ENCODE data around the gene KRT82.

KRT82 gene

GRCh38 chr12:52423661-52424500 is 17.7 kb upstream of the KRT82 start:
- H3K27ac ChIP-seq (ENCODE audit: low read length): no peak overlapping the region
- no peak overlapping the region for H3K4me3 ChIP-seq (ENCODE audit: low read length)
- no peaks in the 10 kb centered on the region for H4K20me1 ChIP-seq (ENCODE audit: insufficient read depth, low read length)
- H2AFZ ChIP-seq (ENCODE audit: low read depth, low read length): no peak overlapping the region
- H3K9ac ChIP-seq (ENCODE audit: low read length): no peak overlapping the region
- H3K27me3 ChIP-seq (ENCODE audit: low read depth, low read length): peaks cover 58% of the 10 kb centered on the region
- TF ChIP-seq EZH2phosphoT487 (IDR thresholded peaks at IDR 0.05; ENCODE audit: low read depth) (no peak), CTCF (IDR thresholded peaks at IDR 0.05; ENCODE audit: low read depth, low read length) (no peak)
- no peaks in the 10 kb centered on the region for H3K9me3 ChIP-seq (ENCODE audit: insufficient read depth, low read length)
- H3K4me1 ChIP-seq (ENCODE audit: low read length): no peaks in the 10 kb centered on the region
- no peak overlapping the region for H3K4me2 ChIP-seq (ENCODE audit: low read length)
- H3K36me3 ChIP-seq (replicated peaks; ENCODE audit: low read depth, low read length): no peaks in the 10 kb centered on the region
- H3K79me2 ChIP-seq (ENCODE audit: low read length): no peaks in the 10 kb centered on the region

- H3K9ac ChIP-seq (ENCODE audit: low read length): no peak overlapping the region
Measured at GRCh38 chr12:52423035-52423434, 16.9 kb upstream of the KRT82 start.

GRCh38 chr12:52419656-52420055 is 13.5 kb upstream of the KRT82 start:
- no peak overlapping the region for H3K9ac ChIP-seq (ENCODE audit: low read length)
- no peak overlapping the region for H2AFZ ChIP-seq (ENCODE audit: low read depth, low read length)
- H3K4me3 ChIP-seq (ENCODE audit: low read length): no peak overlapping the region
- no peak for TF ChIP-seq CTCF (IDR thresholded peaks at IDR 0.05; ENCODE audit: low read depth, low read length)
- no peak for TF ChIP-seq EZH2phosphoT487 (IDR thresholded peaks at IDR 0.05; ENCODE audit: low read depth)
- H3K9me3 ChIP-seq (ENCODE audit: insufficient read depth, low read length): no peaks in the 10 kb centered on the region
- no peaks in the 10 kb centered on the region for H3K36me3 ChIP-seq (replicated peaks; ENCODE audit: low read depth, low read length)
- H3K27me3 ChIP-seq (ENCODE audit: low read depth, low read length): peaks cover 27% of the 10 kb centered on the region
- H3K4me1 ChIP-seq (ENCODE audit: low read length): no peaks in the 10 kb centered on the region
- no peak overlapping the region for H3K4me2 ChIP-seq (ENCODE audit: low read length)
- no peaks in the 10 kb centered on the region for H3K79me2 ChIP-seq (ENCODE audit: low read length)
- H4K20me1 ChIP-seq (ENCODE audit: insufficient read depth, low read length): no peaks in the 10 kb centered on the region
- no peak overlapping the region for H3K27ac ChIP-seq (ENCODE audit: low read length)

More at GRCh38 chr12:52423035-52423434, 16.9 kb upstream of the KRT82 start:
- H3K27me3 ChIP-seq (ENCODE audit: low read depth, low read length): peaks cover 50% of the 10 kb centered on the region
- no peaks in the 10 kb centered on the region for H4K20me1 ChIP-seq (ENCODE audit: insufficient read depth, low read length)
- H3K4me3 ChIP-seq (ENCODE audit: low read length): no peak overlapping the region
- H3K79me2 ChIP-seq (ENCODE audit: low read length): no peaks in the 10 kb centered on the region
- no peak overlapping the region for H3K4me2 ChIP-seq (ENCODE audit: low read length)
- H3K9me3 ChIP-seq (ENCODE audit: insufficient read depth, low read length): no peaks in the 10 kb centered on the region
- H3K27ac ChIP-seq (ENCODE audit: low read length): no peak overlapping the region
- no peak overlapping the region for H2AFZ ChIP-seq (ENCODE audit: low read depth, low read length)
- no peaks in the 10 kb centered on the region for H3K36me3 ChIP-seq (replicated peaks; ENCODE audit: low read depth, low read length)
- TF ChIP-seq CTCF (IDR thresholded peaks at IDR 0.05; ENCODE audit: low read depth, low read length) (no peak), EZH2phosphoT487 (IDR thresholded peaks at IDR 0.05; ENCODE audit: low read depth) (no peak)
- no peaks in the 10 kb centered on the region for H3K4me1 ChIP-seq (ENCODE audit: low read length)

DNA sequence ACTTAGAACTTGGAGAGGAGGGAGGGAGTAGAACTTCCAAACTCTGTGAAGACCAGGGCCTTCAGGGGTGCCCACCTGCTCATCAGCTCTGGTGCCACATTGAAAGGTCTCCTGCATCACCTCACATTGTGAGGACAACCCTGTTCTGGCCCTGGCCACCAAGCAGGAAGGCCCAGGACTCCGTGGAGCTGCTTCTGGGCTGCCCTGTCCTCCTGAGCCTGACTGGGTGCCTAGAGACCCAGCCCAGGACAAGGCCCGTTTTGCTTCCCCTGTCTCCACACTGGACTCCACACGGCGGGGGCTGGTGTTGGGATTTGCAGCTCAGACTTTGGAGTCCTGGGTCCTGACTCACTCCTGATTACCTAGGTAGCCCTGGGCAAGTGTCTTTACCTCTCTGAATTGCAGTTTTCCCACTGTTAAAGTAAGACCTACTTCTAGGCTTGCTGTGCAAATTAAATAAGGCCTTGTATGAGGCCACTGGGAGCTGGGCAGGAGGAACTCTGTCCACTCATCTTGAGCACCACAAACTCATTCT is 12.5 kb upstream of the KRT82 start:
- Histone ChIP-seq H4K20me1 (ENCODE audit: insufficient read depth, low read length) (no peaks in the 10 kb centered on the region), H2AFZ (ENCODE audit: low read depth, low read length) (no peak overlapping the region), H3K4me3 (ENCODE audit: low read length) (no peak overlapping the region), H3K27ac (ENCODE audit: low read length) (no peak overlapping the region), H3K27me3 (ENCODE audit: low read depth, low read length) (peaks cover 27% of the 10 kb centered on the region), H3K36me3 (replicated peaks; ENCODE audit: low read depth, low read length) (no peaks in the 10 kb centered on the region), H3K9me3 (ENCODE audit: insufficient read depth, low read length) (no peaks in the 10 kb centered on the region), H3K4me2 (ENCODE audit: low read length) (no peak overlapping the region), H3K4me1 (ENCODE audit: low read length) (no peaks in the 10 kb centered on the region), H3K79me2 (ENCODE audit: low read length) (no peaks in the 10 kb centered on the region), H3K9ac (ENCODE audit: low read length) (no peak overlapping the region)
- TF ChIP-seq CTCF (IDR thresholded peaks at IDR 0.05; ENCODE audit: low read depth, low read length) (no peak), EZH2phosphoT487 (IDR thresholded peaks at IDR 0.05; ENCODE audit: low read depth) (no peak)

Measured in OCI-LY3 (cell line).